GM12878 (cell line): Measurements from ENCODE around the gene RPS3A. TPM values are rescaled to one million over a fixed set of nuclear protein-coding genes. Genes with fewer than 3 reads are reported as not detected.

ENCODE experiments used
- ATAC-seq: fragments of 200-7000 bp; cut with Tn5 transposase; 3 replicates; pipeline ENCODE4 v1.9.1; 2020; ENCODE audit warnings: mild to moderate bottlenecking, moderate library complexity
- BruUV-seq: library from RNA; stranded (reverse); fragments of 400-500 nt; replicated peaks from 2 replicates; lab custom pipeline; 2021; lab: Mats Ljungman, UMichigan
- CTCF ChIA-PET: fragments of 300-600 bp; sonication (Branson Sonifier 250); formaldehyde crosslinking; extraction: SDS; loops from one replicate; lab custom pipeline; 2021; ENCODE audit warnings: inconsistent platforms; lab: Yijun Ruan, JAX
- POLR2A ChIA-PET: fragments of 350-600 bp; formaldehyde crosslinking; extraction: SDS; loops from one replicate; lab custom pipeline; 2021; ENCODE audit warnings: inconsistent platforms; lab: Charles Lee
- RAD21 ChIA-PET: fragments of 300-600 bp; sonication (Branson Sonifier 250); formaldehyde crosslinking; loops from one replicate; lab custom pipeline; 2023; ENCODE audit warnings: antibody characterized with exemption; ENCODE audit not compliant: unreplicated experiment; lab: Charles Lee
- SMC1A ChIA-PET: fragments of 300-600 bp; sonication (Branson Sonifier 250); formaldehyde crosslinking; loops from one replicate; lab custom pipeline; 2023; ENCODE audit not compliant: unreplicated experiment, uncharacterized antibody; lab: Charles Lee
- DNase-seq: peaks from one replicate; pipeline ENCODE4 v3.0.0-alpha.2; 2011; ENCODE audit warnings: low read depth, low spot score
- FAIRE-seq: peaks from 3 replicates; lab custom pipeline; 2011; peaks lifted over from hg19 to GRCh38; lab: Jason Lieb, UNC
- H2AFZ ChIP-seq: 2 replicates; pipeline ENCODE4 v1.6.0; 2011; ENCODE audit warnings: low read depth, low read length, control low read depth; ENCODE audit not compliant: control insufficient read depth
- H3K27ac ChIP-seq: 2 replicates; pipeline ENCODE4 v1.5.1; 2011; ENCODE audit warnings: control low read depth; ENCODE audit not compliant: control insufficient read depth, insufficient read depth
- H3K27me3 ChIP-seq, 2 experiments: replicated peaks in 1 of 2; 2 replicates each; pipeline versions ENCODE4 v1.6.0 to v1.6.1; 2011; ENCODE audit warnings: low read length in 1 of 2; ENCODE audit not compliant: control insufficient read depth in 2 of 2, insufficient read depth in 2 of 2
- H3K36me3 ChIP-seq, 2 experiments: 2 replicates each; pipeline ENCODE4 v1.5.1; 2011; ENCODE audit warnings: low read length in 1 of 2; ENCODE audit not compliant: control insufficient read depth in 2 of 2, insufficient read depth in 2 of 2
- H3K4me1 ChIP-seq: 2 replicates; pipeline ENCODE4 v1.6.1; 2011; ENCODE audit warnings: mild to moderate bottlenecking, low read length, moderate library complexity, mixed read lengths; ENCODE audit not compliant: control insufficient read depth, insufficient read depth
- H3K4me2 ChIP-seq: 2 replicates; pipeline ENCODE4 v1.6.0; 2011; ENCODE audit warnings: control low read depth; ENCODE audit not compliant: control insufficient read depth, insufficient read depth
- H3K4me3 ChIP-seq: fragments of 200-600 bp; sonication (generic); 2 replicates; pipeline ENCODE4 v1.5.1; 2016
- H3K79me2 ChIP-seq: 2 replicates; pipeline ENCODE4 v1.6.0; 2011; ENCODE audit warnings: low read length; ENCODE audit not compliant: control insufficient read depth, insufficient read depth
- H3K9ac ChIP-seq: 2 replicates; pipeline ENCODE4 v1.8.0; 2011; ENCODE audit warnings: low read length, control low read depth, mixed read lengths; ENCODE audit not compliant: control insufficient read depth, insufficient read depth
- H3K9me3 ChIP-seq: replicated peaks from 3 replicates; pipeline ENCODE4 v1.5.1; 2011; ENCODE audit warnings: mild to moderate bottlenecking, low read length; ENCODE audit not compliant: control insufficient read depth, insufficient read depth
- H4K20me1 ChIP-seq: 2 replicates; pipeline ENCODE4 v1.6.0; 2011; ENCODE audit not compliant: control insufficient read depth, insufficient read depth
- BHLHE40 ChIP-seq, 2 experiments: fragments of 450-650 bp in 1 of 2; IDR thresholded peaks; 2 replicates each; pipeline ENCODE4 v1.6.1; 2011 to 2017; ENCODE audit warnings: low read depth in 2 of 2, borderline replicate concordance in 1 of 2, improper control_type of control experiment in 1 of 2, low read length in 1 of 2, mild to moderate bottlenecking in 1 of 2
- BRCA1 ChIP-seq: IDR thresholded peaks from 2 replicates; pipeline ENCODE4 v1.6.1; 2011; ENCODE audit warnings: low read depth, low read length, improper control_type of control experiment
- CBX5 ChIP-seq: sonication (generic); IDR thresholded peaks from 2 replicates; pipeline ENCODE4 v1.6.1; 2016; ENCODE audit warnings: low read depth, moderate library complexity, mild to moderate bottlenecking, inconsistent platforms
- IKZF2 ChIP-seq, 2 experiments: fragments of 450-650 bp; IDR thresholded peaks; 2 replicates each; pipeline ENCODE4 v1.6.1; 2017; ENCODE audit warnings: mild to moderate bottlenecking in 2 of 2, moderate library complexity in 2 of 2
- KAT2A ChIP-seq: conservative IDR thresholded peaks from 2 replicates; pipeline ENCODE4 v1.6.1; 2011; ENCODE audit warnings: low read depth, low read length; ENCODE audit not compliant: control insufficient read depth
- NFIC ChIP-seq: IDR thresholded peaks from 2 replicates; pipeline ENCODE4 v1.6.1; 2012; ENCODE audit warnings: low read depth, mild to moderate bottlenecking, inconsistent platforms, low read length, moderate library complexity
- PBX3 ChIP-seq: IDR thresholded peaks from 2 replicates; pipeline ENCODE4 v1.6.1; 2011; ENCODE audit warnings: mild to moderate bottlenecking, low read depth, low read length, moderate library complexity; ENCODE audit not compliant: insufficient replicate concordance
- PML ChIP-seq: IDR thresholded peaks from 2 replicates; pipeline ENCODE4 v1.6.1; 2012; ENCODE audit warnings: low read length, inconsistent platforms
- POLR2AphosphoS5 ChIP-seq: IDR thresholded peaks from 2 replicates; pipeline ENCODE4 v1.6.1; 2011; ENCODE audit warnings: mild to moderate bottlenecking, low read length, inconsistent platforms
- SREBF2 ChIP-seq: IDR thresholded peaks from 2 replicates; pipeline ENCODE4 v1.6.1; 2012; ENCODE audit warnings: mild to moderate bottlenecking, low read length
- SUZ12 ChIP-seq: fragments of 200-600 bp; sonication (generic); IDR thresholded peaks from one replicate; pipeline ENCODE4 v1.6.1; 2018; ENCODE audit warnings: antibody characterized with exemption, mild to moderate bottlenecking; ENCODE audit not compliant: unreplicated experiment
- ZNF592 ChIP-seq: fragments of 450-650 bp; IDR thresholded peaks from 2 replicates; pipeline ENCODE4 v1.6.1; 2017; ENCODE audit warnings: mild to moderate bottlenecking, moderate library complexity
- WGBS: methylation state at CpG from one replicate; pipeline ENCODE4 v1.1.6; 2016; ENCODE audit warnings: low lambda C conversion rate; ENCODE audit not compliant: insufficient replicate concordance, insufficient coverage; ENCODE audit errors: missing lambda C conversion rate; 5-methylcytosine and 5-hydroxymethylcytosine counted together
- in situ Hi-C: fragments of 300-500 bp; cut with MboI; formaldehyde crosslinking; loops from 9 replicates; pipeline ENCODE4 v1.14.3; 2018; ENCODE audit warnings: mixed read lengths
- intact Hi-C: fragments of 100-400 bp; cut with micrococcal nuclease; formaldehyde crosslinking; loops from one replicate; pipeline ENCODE4 v1.14.2; 2022; ENCODE audit not compliant: unreplicated experiment
- polyA plus RNA-seq, 11 experiments: library from polyadenylated mRNA; depleted of rRNA in 4 of 11; unstranded in 6 of 11; stranded (reverse) in 5 of 11; fragments of >200 nt; fragmentation: Nextera tagmentation in 4 of 11; fragmentation: Illumina TruSeq in 1 of 11; extraction: Ambion mirVana in 4 of 11; extraction: Trizol in 1 of 11; gene quantifications; 1 replicate in 1 of 11; 2 replicates in 10 of 11; pipeline versions ENCODE4 v1.2.1 to v1.2.3, GENCODE V29; 2011 to 2016; ENCODE audit warnings: inconsistent platforms in 2 of 11, missing spikeins in 2 of 11, low read depth in 1 of 11
- total RNA-seq, 4 experiments: library from RNA; depleted of rRNA in 3 of 4; stranded (reverse); fragments of >200 nt in 3 of 4; fragmentation: Illumina TruSeq in 1 of 4; extraction: Trizol in 1 of 4; gene quantifications; 2 replicates each; pipeline versions ENCODE4 v1.2.1 to v1.2.3, GENCODE V29; 2013 to 2021
- TF ChIP-seq, protein P1 (sequence below): fragments of 150-350 bp; IDR thresholded peaks from 2 replicates; pipeline ENCODE4 v1.6.1; 2014; ENCODE audit warnings: mild to moderate bottlenecking, low read depth, low read length
- TF ChIP-seq, protein P2 (sequence below): fragments of 450-650 bp; IDR thresholded peaks from 2 replicates; pipeline ENCODE4 v1.6.1; 2018; ENCODE audit warnings: mild to moderate bottlenecking, low read depth, moderate library complexity; ENCODE audit not compliant: partially characterized antibody

The RPS3A gene
- total and polyA plus RNA-seq, 10 of the 15 experiments (the other 5 are each of a cell fraction or from before 2014, with no cell fraction given): 1,754 to 5,827 (median 3,527) TPM

- WGBS: 83% methylated on average over 3 of the region's 3 CpGs
- Histone ChIP-seq H3K4me1 (peaks cover 23% of the 10 kb centered on the region), H4K20me1 (peaks cover 6% of the 10 kb centered on the region), H3K9me3 (no peaks in the 10 kb centered on the region), H3K36me3 (peaks cover 0 to 17% of the 10 kb centered on the region in 2 experiments; a peak in 2 of 4 replicates), H2AFZ (peak overlapping the region; percentile 80), H3K9ac (peak overlapping the region; percentile 69), H3K4me2 (peak overlapping the region; percentile 82), H3K27ac (peak overlapping the region; percentile 78), H3K27me3 (no peaks in the 10 kb centered on the region), H3K79me2 (peaks cover 33% of the 10 kb centered on the region), H3K4me3 (0 out of 2 replicates have a peak overlapping the region, but pooled peaks have one; percentile 5)
- CTCF ChIA-PET: interaction anchor here (0.6 to 2.5 kb wide), 6 partner anchors 9 to 68 kb away, joined by 3 to 7 read pairs (median 3); no protein-coding TSS in a partner anchor
- no peak for DNase-seq
- BruUV-seq: no TSS peak
- POLR2A ChIA-PET: interaction anchor here (0.7 to 3.2 kb wide), 2 partner anchors 82 to 110 kb away, joined by 3 to 17 read pairs; partner anchors contain the start of gene LRBA
- FAIRE-seq: no peak
- SMC1A ChIA-PET: interaction anchor here (1.0 to 3.1 kb wide), 8 partner anchors 20 to 230 kb away, joined by 3 to 14 read pairs (median 7); no protein-coding TSS in a partner anchor
- no peak for ATAC-seq
- in situ Hi-C loops (no loop called here), intact Hi-C loops (loop anchor here (5.0 kb wide), 2 partner anchors 45 to 65 kb away; no protein-coding TSS in a partner anchor)
- RAD21 ChIA-PET: interaction anchor here (1.0 to 2.6 kb wide), 6 partner anchors 20 to 155 kb away, joined by 3 to 13 read pairs (median 4); no protein-coding TSS in a partner anchor
- TF ChIP-seq BHLHE40 (IDR thresholded peaks at IDR 0.05; ENCODE audit: borderline replicate concordance in 1 of 2, low read depth in 2 of 2, low read length in 1 of 2) (no peak), IKZF2 (IDR thresholded peaks at IDR 0.05) (no peak), PML (no peak), CBX5 (no peak), BRCA1 (no peak), PBX3 (no peak), NFIC (no peak), KAT2A (no peak), SUZ12 (no peak), ZNF592 (no peak), POLR2AphosphoS5 (no peak), SREBF2 (no peak)
- TF ChIP-seq, protein P1, sequence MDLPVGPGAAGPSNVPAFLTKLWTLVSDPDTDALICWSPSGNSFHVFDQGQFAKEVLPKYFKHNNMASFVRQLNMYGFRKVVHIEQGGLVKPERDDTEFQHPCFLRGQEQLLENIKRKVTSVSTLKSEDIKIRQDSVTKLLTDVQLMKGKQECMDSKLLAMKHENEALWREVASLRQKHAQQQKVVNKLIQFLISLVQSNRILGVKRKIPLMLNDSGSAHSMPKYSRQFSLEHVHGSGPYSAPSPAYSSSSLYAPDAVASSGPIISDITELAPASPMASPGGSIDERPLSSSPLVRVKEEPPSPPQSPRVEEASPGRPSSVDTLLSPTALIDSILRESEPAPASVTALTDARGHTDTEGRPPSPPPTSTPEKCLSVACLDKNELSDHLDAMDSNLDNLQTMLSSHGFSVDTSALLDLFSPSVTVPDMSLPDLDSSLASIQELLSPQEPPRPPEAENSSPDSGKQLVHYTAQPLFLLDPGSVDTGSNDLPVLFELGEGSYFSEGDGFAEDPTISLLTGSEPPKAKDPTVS: no peak
- TF ChIP-seq, protein P2, sequence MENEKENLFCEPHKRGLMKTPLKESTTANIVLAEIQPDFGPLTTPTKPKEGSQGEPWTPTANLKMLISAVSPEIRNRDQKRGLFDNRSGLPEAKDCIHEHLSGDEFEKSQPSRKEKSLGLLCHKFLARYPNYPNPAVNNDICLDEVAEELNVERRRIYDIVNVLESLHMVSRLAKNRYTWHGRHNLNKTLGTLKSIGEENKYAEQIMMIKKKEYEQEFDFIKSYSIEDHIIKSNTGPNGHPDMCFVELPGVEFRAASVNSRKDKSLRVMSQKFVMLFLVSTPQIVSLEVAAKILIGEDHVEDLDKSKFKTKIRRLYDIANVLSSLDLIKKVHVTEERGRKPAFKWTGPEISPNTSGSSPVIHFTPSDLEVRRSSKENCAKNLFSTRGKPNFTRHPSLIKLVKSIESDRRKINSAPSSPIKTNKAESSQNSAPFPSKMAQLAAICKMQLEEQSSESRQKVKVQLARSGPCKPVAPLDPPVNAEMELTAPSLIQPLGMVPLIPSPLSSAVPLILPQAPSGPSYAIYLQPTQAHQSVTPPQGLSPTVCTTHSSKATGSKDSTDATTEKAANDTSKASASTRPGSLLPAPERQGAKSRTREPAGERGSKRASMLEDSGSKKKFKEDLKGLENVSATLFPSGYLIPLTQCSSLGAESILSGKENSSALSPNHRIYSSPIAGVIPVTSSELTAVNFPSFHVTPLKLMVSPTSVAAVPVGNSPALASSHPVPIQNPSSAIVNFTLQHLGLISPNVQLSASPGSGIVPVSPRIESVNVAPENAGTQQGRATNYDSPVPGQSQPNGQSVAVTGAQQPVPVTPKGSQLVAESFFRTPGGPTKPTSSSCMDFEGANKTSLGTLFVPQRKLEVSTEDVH: no peak
These were observed 1.7 kb upstream of the RPS3A start for GRCh38 chr4:151097759-151098158.
